GM23338 (cell line): ENCODE results near the gene CFAP410. TPM values are rescaled to one million over a fixed set of nuclear protein-coding genes. Genes with fewer than 3 reads are reported as not detected.

Experiments
- ATAC-seq: fragments of 200-7000 bp; cut with Tn5 transposase; 3 replicates; pipeline ENCODE4 v1.9.1; 2020
- DNase-seq: peaks from one replicate; pipeline ENCODE4 v3.0.0-alpha.2; 2015; ENCODE audit warnings: low spot score
- H2AFZ ChIP-seq: fragments of 200-600 bp; sonication (generic); 2 replicates; pipeline ENCODE4 v1.8.0; 2016; ENCODE audit warnings: antibody characterized with exemption, mild to moderate bottlenecking, moderate library complexity
- H3F3A ChIP-seq: fragments of 200-600 bp; sonication (generic); replicated peaks from 2 replicates; pipeline ENCODE4 v1.8.0; 2017; ENCODE audit warnings: antibody characterized with exemption, mixed run types, low read depth
- H3K27ac ChIP-seq: fragments of 200-600 bp; sonication (generic); 2 replicates; pipeline ENCODE4 v1.6.1; 2016; ENCODE audit warnings: low read depth
- H3K27me3 ChIP-seq: fragments of 200-600 bp; sonication (generic); 2 replicates; pipeline ENCODE4 v1.8.0; 2016; ENCODE audit warnings: mild to moderate bottlenecking, mixed run types, moderate library complexity; ENCODE audit not compliant: insufficient read depth
- H3K36me3 ChIP-seq: fragments of 200-600 bp; sonication (generic); 2 replicates; pipeline ENCODE4 v1.8.0; 2016; ENCODE audit warnings: mild to moderate bottlenecking; ENCODE audit not compliant: insufficient read depth
- H3K4me1 ChIP-seq: fragments of 200-600 bp; sonication (generic); 2 replicates; pipeline ENCODE4 v1.8.0; 2016; ENCODE audit warnings: mild to moderate bottlenecking, moderate library complexity; ENCODE audit not compliant: insufficient read depth
- H3K4me2 ChIP-seq: fragments of 200-600 bp; sonication (generic); 2 replicates; pipeline ENCODE4 v1.7.1; 2017; ENCODE audit warnings: mixed run types
- H3K4me3 ChIP-seq: fragments of 200-600 bp; sonication (generic); 2 replicates; pipeline ENCODE4 v1.6.1; 2016; ENCODE audit warnings: mixed run types
- H3K79me2 ChIP-seq: fragments of 200-600 bp; sonication (generic); replicated peaks from 2 replicates; pipeline ENCODE4 v1.8.0; 2017; ENCODE audit warnings: mild to moderate bottlenecking; ENCODE audit not compliant: insufficient read depth
- H3K9me2 ChIP-seq: fragments of 200-600 bp; sonication (generic); 2 replicates; pipeline ENCODE4 v1.8.0; 2017; ENCODE audit not compliant: insufficient read depth
- H4K20me1 ChIP-seq: fragments of 200-600 bp; sonication (generic); replicated peaks from 2 replicates; pipeline ENCODE4 v1.8.0; 2017; ENCODE audit warnings: mild to moderate bottlenecking; ENCODE audit not compliant: insufficient read depth
- H3K27ac Mint-ChIP-seq: 2 replicates; pipeline ENCODE4 v1.8.0; 2020; ENCODE audit warnings: inconsistent platforms, mild to moderate bottlenecking, moderate library complexity, mixed read lengths
- H3K27me3 Mint-ChIP-seq: 3 replicates; pipeline ENCODE4 v1.8.0; 2022; ENCODE audit warnings: low read depth, mild to moderate bottlenecking, moderate library complexity, mixed read lengths, inconsistent platforms; ENCODE audit not compliant: insufficient read depth, poor library complexity
- H3K36me3 Mint-ChIP-seq: 3 replicates; pipeline ENCODE4 v1.8.0; 2021; ENCODE audit warnings: low read depth, mild to moderate bottlenecking, inconsistent platforms, moderate library complexity, mixed read lengths
- H3K4me1 Mint-ChIP-seq: 3 replicates; pipeline ENCODE4 v1.8.0; 2020; ENCODE audit warnings: mild to moderate bottlenecking, inconsistent platforms, mixed read lengths
- H3K4me3 Mint-ChIP-seq: 3 replicates; pipeline ENCODE4 v1.8.0; 2021; ENCODE audit warnings: moderate library complexity, mild to moderate bottlenecking, inconsistent platforms, mixed read lengths
- H3K9me3 Mint-ChIP-seq: 3 replicates; pipeline ENCODE4 v1.8.0; 2020; ENCODE audit warnings: moderate library complexity, mild to moderate bottlenecking, inconsistent platforms, mixed read lengths
- CREB1 ChIP-seq: fragments of 250-450 bp; sonication (Bioruptor Pico); IDR thresholded peaks from 2 replicates; pipeline ENCODE4 v1.5.0; 2020; ENCODE audit warnings: low read depth, mild to moderate bottlenecking, moderate library complexity
- EZH2 ChIP-seq: fragments of 200-600 bp; sonication (generic); IDR thresholded peaks from one replicate; pipeline ENCODE4 v1.8.0; 2017; ENCODE audit warnings: antibody characterized with exemption, mild to moderate bottlenecking, low read depth; ENCODE audit not compliant: unreplicated experiment
- EZH2phosphoT487 ChIP-seq: fragments of 200-600 bp; sonication (generic); IDR thresholded peaks from one replicate; pipeline ENCODE4 v1.8.1; 2018; ENCODE audit warnings: antibody characterized with exemption; ENCODE audit not compliant: unreplicated experiment
- NANOG ChIP-seq: IDR thresholded peaks from 2 replicates; pipeline ENCODE4 v1.6.1; 2016; ENCODE audit warnings: antibody characterized with exemption, borderline replicate concordance
- POLR2AphosphoS5 ChIP-seq: IDR thresholded peaks from 2 replicates; pipeline ENCODE4 v1.6.1; 2016; ENCODE audit warnings: antibody characterized with exemption, low read depth
- STAT1 ChIP-seq: IDR thresholded peaks from one replicate; pipeline ENCODE4 v1.6.1; 2016; ENCODE audit warnings: antibody characterized with exemption; ENCODE audit not compliant: unreplicated experiment
- ZNF114 ChIP-seq: fragments of 250-450 bp; sonication (Bioruptor Pico); IDR thresholded peaks from 2 replicates; pipeline ENCODE4 v1.5.0; 2020; ENCODE audit warnings: mild to moderate bottlenecking, moderate library complexity
- polyA plus RNA-seq: library from polyadenylated mRNA; unstranded; fragments of >200 nt; fragmentation: Nextera tagmentation; extraction: Ambion mirVana; gene quantifications from 2 replicates; pipeline ENCODE4 v1.2.1, GENCODE V29; 2016
- total RNA-seq: library from RNA; depleted of rRNA; stranded (reverse); fragments of >200 nt; shearing (Covaris generic); gene quantifications from 2 replicates; pipeline ENCODE4 v1.2.3, GENCODE V29; 2014
- TF ChIP-seq, protein P1 (sequence below): fragments of 250-450 bp; sonication (Bioruptor Pico); IDR thresholded peaks from 2 replicates; pipeline ENCODE4 v1.5.0; 2020; ENCODE audit warnings: mild to moderate bottlenecking, moderate library complexity
- TF ChIP-seq, protein P2 (sequence below), 2 experiments: fragments of 200-600 bp in 1 of 2; sonication (generic) in 1 of 2; conservative IDR thresholded peaks; 2 replicates each; pipeline versions ENCODE4 v1.5.1 to v1.6.1; 2016 to 2017; ENCODE audit warnings: antibody characterized with exemption in 2 of 2, low read depth in 2 of 2, mild to moderate bottlenecking in 2 of 2, moderate library complexity in 1 of 2
- TF ChIP-seq, protein P3 (sequence below): IDR thresholded peaks from 2 replicates; pipeline ENCODE4 v1.6.1; 2016; ENCODE audit warnings: antibody characterized with exemption
- TF ChIP-seq, protein P4 (sequence below): IDR thresholded peaks from one replicate; pipeline ENCODE4 v1.6.1; 2018; ENCODE audit warnings: antibody characterized with exemption; ENCODE audit not compliant: unreplicated experiment

CFAP410 gene
- total and polyA plus RNA-seq, 2 experiments from 2014 or later, result 11.0 to 24.0 TPM

DNA sequence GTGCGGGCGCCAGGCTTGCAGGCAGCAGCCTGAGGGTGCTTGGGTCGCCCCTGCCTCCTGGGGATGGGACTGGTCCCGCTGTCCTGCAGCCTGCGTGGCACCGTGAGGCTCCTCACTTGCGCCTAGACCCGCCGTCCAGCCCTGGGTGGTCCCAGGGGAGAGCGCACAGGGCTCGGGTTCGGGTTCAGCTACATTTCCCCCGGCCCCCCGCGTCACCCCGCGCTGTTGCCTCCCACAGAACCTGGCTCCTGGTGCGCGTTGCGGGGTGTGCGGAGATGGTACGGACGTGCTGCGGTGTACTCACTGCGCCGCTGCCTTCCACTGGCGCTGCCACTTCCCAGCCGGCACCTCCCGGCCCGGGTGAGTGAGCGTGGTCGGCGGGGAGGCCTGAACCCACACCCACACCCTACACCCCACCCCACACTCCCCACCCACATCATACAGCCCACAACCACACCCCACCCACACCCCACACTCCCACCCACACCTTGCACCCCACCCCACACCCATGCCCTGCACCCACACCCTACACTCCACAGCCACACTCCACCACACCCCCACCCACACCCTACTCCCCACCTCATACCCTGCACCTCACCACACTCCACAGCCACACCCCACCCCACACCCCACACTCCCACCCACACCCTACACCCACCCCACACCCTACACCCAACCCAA, 45.5 kb downstream of the CFAP410 start (continued):
- TF ChIP-seq, protein P1, sequence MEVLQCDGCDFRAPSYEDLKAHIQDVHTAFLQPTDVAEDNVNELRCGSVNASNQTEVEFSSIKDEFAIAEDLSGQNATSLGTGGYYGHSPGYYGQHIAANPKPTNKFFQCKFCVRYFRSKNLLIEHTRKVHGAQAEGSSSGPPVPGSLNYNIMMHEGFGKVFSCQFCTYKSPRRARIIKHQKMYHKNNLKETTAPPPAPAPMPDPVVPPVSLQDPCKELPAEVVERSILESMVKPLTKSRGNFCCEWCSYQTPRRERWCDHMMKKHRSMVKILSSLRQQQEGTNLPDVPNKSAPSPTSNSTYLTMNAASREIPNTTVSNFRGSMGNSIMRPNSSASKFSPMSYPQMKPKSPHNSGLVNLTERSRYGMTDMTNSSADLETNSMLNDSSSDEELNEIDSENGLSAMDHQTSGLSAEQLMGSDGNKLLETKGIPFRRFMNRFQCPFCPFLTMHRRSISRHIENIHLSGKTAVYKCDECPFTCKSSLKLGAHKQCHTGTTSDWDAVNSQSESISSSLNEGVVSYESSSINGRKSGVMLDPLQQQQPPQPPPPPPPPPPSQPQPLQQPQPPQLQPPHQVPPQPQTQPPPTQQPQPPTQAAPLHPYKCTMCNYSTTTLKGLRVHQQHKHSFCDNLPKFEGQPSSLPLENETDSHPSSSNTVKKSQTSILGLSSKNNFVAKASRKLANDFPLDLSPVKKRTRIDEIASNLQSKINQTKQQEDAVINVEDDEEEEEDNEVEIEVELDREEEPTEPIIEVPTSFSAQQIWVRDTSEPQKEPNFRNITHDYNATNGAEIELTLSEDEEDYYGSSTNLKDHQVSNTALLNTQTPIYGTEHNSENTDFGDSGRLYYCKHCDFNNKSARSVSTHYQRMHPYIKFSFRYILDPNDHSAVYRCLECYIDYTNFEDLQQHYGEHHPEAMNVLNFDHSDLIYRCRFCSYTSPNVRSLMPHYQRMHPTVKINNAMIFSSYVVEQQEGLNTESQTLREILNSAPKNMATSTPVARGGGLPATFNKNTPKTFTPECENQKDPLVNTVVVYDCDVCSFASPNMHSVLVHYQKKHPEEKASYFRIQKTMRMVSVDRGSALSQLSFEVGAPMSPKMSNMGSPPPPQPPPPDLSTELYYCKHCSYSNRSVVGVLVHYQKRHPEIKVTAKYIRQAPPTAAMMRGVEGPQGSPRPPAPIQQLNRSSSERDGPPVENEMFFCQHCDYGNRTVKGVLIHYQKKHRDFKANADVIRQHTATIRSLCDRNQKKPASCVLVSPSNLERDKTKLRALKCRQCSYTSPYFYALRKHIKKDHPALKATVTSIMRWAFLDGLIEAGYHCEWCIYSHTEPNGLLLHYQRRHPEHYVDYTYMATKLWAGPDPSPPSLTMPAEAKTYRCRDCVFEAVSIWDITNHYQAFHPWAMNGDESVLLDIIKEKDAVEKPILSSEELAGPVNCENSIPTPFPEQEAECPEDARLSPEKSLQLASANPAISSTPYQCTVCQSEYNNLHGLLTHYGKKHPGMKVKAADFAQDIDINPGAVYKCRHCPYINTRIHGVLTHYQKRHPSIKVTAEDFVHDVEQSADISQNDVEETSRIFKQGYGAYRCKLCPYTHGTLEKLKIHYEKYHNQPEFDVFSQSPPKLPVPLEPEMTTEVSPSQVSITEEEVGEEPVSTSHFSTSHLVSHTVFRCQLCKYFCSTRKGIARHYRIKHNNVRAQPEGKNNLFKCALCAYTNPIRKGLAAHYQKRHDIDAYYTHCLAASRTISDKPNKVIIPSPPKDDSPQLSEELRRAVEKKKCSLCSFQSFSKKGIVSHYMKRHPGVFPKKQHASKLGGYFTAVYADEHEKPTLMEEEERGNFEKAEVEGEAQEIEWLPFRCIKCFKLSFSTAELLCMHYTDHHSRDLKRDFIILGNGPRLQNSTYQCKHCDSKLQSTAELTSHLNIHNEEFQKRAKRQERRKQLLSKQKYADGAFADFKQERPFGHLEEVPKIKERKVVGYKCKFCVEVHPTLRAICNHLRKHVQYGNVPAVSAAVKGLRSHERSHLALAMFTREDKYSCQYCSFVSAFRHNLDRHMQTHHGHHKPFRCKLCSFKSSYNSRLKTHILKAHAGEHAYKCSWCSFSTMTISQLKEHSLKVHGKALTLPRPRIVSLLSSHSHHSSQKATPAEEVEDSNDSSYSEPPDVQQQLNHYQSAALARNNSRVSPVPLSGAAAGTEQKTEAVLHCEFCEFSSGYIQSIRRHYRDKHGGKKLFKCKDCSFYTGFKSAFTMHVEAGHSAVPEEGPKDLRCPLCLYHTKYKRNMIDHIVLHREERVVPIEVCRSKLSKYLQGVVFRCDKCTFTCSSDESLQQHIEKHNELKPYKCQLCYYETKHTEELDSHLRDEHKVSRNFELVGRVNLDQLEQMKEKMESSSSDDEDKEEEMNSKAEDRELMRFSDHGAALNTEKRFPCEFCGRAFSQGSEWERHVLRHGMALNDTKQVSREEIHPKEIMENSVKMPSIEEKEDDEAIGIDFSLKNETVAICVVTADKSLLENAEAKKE (CRISPR knock-in tag), result no peak
- no peak for TF ChIP-seq POLR2AphosphoS5

DNA sequence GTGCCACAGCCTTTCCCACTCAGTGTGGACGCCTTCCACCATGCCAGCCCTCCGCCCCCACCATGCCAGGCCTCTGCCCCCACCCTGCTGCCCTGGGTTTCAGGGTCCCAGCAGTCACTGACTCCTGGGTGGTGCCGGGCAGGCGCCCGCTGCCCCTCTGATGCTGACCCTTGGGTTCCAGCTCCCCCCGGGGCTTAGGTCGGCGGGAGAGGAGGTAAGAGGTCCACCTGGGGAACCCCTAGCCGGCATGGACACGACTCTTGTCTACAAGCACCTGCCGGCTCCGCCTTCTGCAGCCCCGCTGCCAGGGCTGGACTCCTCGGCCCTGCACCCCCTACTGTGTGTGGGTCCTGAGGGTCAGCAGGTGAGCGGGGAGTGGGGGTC, 46.4 kb downstream of the CFAP410 start:
- Histone ChIP-seq H3K27me3 (peaks cover under 1% of the 10 kb centered on the region; the same call in 1 of the 2 replicates), H3K36me3 (no peaks in the 10 kb centered on the region), H3K27ac (no peak overlapping the region), H2AFZ (no peak overlapping the region), H4K20me1 (no peaks in the 10 kb centered on the region), H3K9me2 (no peaks in the 10 kb centered on the region), H3F3A (no peaks in the 10 kb centered on the region), H3K79me2 (no peaks in the 10 kb centered on the region), H3K4me2 (no peak overlapping the region), H3K4me1 (no peaks in the 10 kb centered on the region), H3K4me3 (no peak overlapping the region)
- Mint-ChIP-seq H3K4me3 (no peak overlapping the region), H3K27me3 (peaks cover 4% of the 10 kb centered on the region), H3K9me3 (no peaks in the 10 kb centered on the region), H3K27ac (no peak overlapping the region), H3K4me1 (no peaks in the 10 kb centered on the region), H3K36me3 (no peaks in the 10 kb centered on the region)
- ATAC-seq (no peak), DNase-seq (no peak)
- no peak for TF ChIP-seq CREB1 (CRISPR knock-in tag)
- TF ChIP-seq STAT1, result no peak
- TF ChIP-seq EZH2phosphoT487, result no peak
- no peak for TF ChIP-seq NANOG
- TF ChIP-seq, protein P2, sequence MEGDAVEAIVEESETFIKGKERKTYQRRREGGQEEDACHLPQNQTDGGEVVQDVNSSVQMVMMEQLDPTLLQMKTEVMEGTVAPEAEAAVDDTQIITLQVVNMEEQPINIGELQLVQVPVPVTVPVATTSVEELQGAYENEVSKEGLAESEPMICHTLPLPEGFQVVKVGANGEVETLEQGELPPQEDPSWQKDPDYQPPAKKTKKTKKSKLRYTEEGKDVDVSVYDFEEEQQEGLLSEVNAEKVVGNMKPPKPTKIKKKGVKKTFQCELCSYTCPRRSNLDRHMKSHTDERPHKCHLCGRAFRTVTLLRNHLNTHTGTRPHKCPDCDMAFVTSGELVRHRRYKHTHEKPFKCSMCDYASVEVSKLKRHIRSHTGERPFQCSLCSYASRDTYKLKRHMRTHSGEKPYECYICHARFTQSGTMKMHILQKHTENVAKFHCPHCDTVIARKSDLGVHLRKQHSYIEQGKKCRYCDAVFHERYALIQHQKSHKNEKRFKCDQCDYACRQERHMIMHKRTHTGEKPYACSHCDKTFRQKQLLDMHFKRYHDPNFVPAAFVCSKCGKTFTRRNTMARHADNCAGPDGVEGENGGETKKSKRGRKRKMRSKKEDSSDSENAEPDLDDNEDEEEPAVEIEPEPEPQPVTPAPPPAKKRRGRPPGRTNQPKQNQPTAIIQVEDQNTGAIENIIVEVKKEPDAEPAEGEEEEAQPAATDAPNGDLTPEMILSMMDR (conservative IDR thresholded peaks at IDR 0.05; ENCODE audit: low read depth in 2 of 2), result no peak
- TF ChIP-seq ZNF114, result no peak
- TF ChIP-seq, protein P3, sequence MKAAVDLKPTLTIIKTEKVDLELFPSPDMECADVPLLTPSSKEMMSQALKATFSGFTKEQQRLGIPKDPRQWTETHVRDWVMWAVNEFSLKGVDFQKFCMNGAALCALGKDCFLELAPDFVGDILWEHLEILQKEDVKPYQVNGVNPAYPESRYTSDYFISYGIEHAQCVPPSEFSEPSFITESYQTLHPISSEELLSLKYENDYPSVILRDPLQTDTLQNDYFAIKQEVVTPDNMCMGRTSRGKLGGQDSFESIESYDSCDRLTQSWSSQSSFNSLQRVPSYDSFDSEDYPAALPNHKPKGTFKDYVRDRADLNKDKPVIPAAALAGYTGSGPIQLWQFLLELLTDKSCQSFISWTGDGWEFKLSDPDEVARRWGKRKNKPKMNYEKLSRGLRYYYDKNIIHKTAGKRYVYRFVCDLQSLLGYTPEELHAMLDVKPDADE, result no peak
- TF ChIP-seq, protein P4, sequence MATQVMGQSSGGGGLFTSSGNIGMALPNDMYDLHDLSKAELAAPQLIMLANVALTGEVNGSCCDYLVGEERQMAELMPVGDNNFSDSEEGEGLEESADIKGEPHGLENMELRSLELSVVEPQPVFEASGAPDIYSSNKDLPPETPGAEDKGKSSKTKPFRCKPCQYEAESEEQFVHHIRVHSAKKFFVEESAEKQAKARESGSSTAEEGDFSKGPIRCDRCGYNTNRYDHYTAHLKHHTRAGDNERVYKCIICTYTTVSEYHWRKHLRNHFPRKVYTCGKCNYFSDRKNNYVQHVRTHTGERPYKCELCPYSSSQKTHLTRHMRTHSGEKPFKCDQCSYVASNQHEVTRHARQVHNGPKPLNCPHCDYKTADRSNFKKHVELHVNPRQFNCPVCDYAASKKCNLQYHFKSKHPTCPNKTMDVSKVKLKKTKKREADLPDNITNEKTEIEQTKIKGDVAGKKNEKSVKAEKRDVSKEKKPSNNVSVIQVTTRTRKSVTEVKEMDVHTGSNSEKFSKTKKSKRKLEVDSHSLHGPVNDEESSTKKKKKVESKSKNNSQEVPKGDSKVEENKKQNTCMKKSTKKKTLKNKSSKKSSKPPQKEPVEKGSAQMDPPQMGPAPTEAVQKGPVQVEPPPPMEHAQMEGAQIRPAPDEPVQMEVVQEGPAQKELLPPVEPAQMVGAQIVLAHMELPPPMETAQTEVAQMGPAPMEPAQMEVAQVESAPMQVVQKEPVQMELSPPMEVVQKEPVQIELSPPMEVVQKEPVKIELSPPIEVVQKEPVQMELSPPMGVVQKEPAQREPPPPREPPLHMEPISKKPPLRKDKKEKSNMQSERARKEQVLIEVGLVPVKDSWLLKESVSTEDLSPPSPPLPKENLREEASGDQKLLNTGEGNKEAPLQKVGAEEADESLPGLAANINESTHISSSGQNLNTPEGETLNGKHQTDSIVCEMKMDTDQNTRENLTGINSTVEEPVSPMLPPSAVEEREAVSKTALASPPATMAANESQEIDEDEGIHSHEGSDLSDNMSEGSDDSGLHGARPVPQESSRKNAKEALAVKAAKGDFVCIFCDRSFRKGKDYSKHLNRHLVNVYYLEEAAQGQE, result no peak
- TF ChIP-seq EZH2, result no peak
- TF ChIP-seq POLR2AphosphoS5, result no peak
